GM18951 (cell line): ENCODE results near the gene NMB.
"Not testable (repeated sequence)": the region's sequence is repeated elsewhere in the genome, so short reads cannot be mapped to it uniquely, and the experiment has no call there.

ENCODE experiments used
- POLR2A ChIP-seq: IDR thresholded peaks from 4 replicates; pipeline ENCODE4 v1.6.1; 2011; ENCODE audit warnings: mild to moderate bottlenecking; ENCODE audit not compliant: insufficient read length, insufficient read depth; ENCODE audit errors: extremely low read depth
- in situ Hi-C: fragments of 300-500 bp; cut with MboI; formaldehyde crosslinking; loops from one replicate; pipeline ENCODE4 v1.12.0; 2022; ENCODE audit warnings: low sequenced_read_pairs, mixed read lengths, inconsistent platforms; ENCODE audit not compliant: unreplicated experiment

Gene NMB

GRCh38 chr15:84645997-84646396 lies 12.0 kb downstream of the NMB start:
- in situ Hi-C loops: no loop called here
- TF ChIP-seq POLR2A: no peak

- in situ Hi-C loops: no loop called here
- no peak for TF ChIP-seq POLR2A
Observed at GRCh38 chr15:84645496-84645895, 12.5 kb downstream of the NMB start.

- no peak for TF ChIP-seq POLR2A
- in situ Hi-C loops: no loop called here
Observed at GRCh38 chr15:84643838-84644237, 14.2 kb downstream of the NMB start.

GRCh38 chr15:84642640-84643039 lies 15.4 kb downstream of the NMB start:
- in situ Hi-C loops: not testable (repeated sequence)

GRCh38 chr15:84641871-84642270 lies 16.1 kb downstream of the NMB start:
- in situ Hi-C loops: not testable (repeated sequence)

GRCh38 chr15:84638103-84638502 lies 19.9 kb downstream of the NMB start:
- no peak for TF ChIP-seq POLR2A
- in situ Hi-C loops: no loop called here

GRCh38 chr15:84634228-84634837 lies 23.7 kb downstream of the NMB start:
- TF ChIP-seq POLR2A: no peak
- in situ Hi-C loops: no loop called here

GRCh38 chr15:84633311-84634227 lies 24.4 kb downstream of the NMB start:
- TF ChIP-seq POLR2A: no peak
- in situ Hi-C loops: no loop called here

- TF ChIP-seq POLR2A: no peak
- in situ Hi-C loops: no loop called here
Observed at GRCh38 chr15:84631706-84632272, 26.2 kb downstream of the NMB start.

GRCh38 chr15:84629033-84629432 lies 29.0 kb downstream of the NMB start:
- in situ Hi-C loops: no loop called here
- no peak for TF ChIP-seq POLR2A

- no peak for TF ChIP-seq POLR2A
- in situ Hi-C loops: no loop called here
Observed at GRCh38 chr15:84625123-84625522, 32.9 kb downstream of the NMB start.

- in situ Hi-C loops: no loop called here
- TF ChIP-seq POLR2A: no peak
Observed at GRCh38 chr15:84624359-84624758, 33.6 kb downstream of the NMB start.

- in situ Hi-C loops: no loop called here
- no peak for TF ChIP-seq POLR2A
Observed at GRCh38 chr15:84621358-84621979, 36.5 kb downstream of the NMB start.

GRCh38 chr15:84620626-84621025 lies 37.4 kb downstream of the NMB start:
- in situ Hi-C loops: no loop called here
- TF ChIP-seq POLR2A: no peak

- no peak for TF ChIP-seq POLR2A
- in situ Hi-C loops: no loop called here
Observed at GRCh38 chr15:84616235-84616634, 41.8 kb downstream of the NMB start.
